ENCODE data around the gene SMYD3.

- TF ChIP-seq EZH2 (IDR thresholded peaks at IDR 0.05; ENCODE audit: borderline replicate concordance, low read depth, low read length, severe bottlenecking) (no peak), CTCF (IDR thresholded peaks at IDR 0.05; ENCODE audit: borderline replicate concordance, extremely low read depth, low read length, poor library complexity, severe bottlenecking) (no peak)
Observed at GRCh38 chr1:245803666-245804037, 703.4 kb downstream of the SMYD3 start.

All from DND-41 (cell line).